Muscle of back (tissue), 11 donors: ENCODE measurements around the gene SPDYC. TPM values are rescaled to one million over a fixed set of nuclear protein-coding genes. Genes with fewer than 3 reads are reported as not detected.
A peak's percentile ranks its signal among the peaks of the same experiment; 100 is the strongest.
"Not testable (repeated sequence)": the region's sequence is repeated elsewhere in the genome, so short reads cannot be mapped to it uniquely, and the experiment has no call there.

ENCODE experiments used
- DNase-seq, 3 donors: peaks; one replicate each; pipeline versions ENCODE4 v3.0.0 to v3.0.0-alpha.2; 2013
- polyA plus RNA-seq, 10 donors: library from polyadenylated mRNA; unstranded; fragments of 120-200 nt; gene quantifications; one replicate each; pipeline ENCODE4 v1.2.1, GENCODE V29; 2013; ENCODE audit not compliant: insufficient read length in 10 of 10

Gene SPDYC
- polyA plus RNA-seq, 10 donors: 0.17 to 0.20 TPM; not detected in 8

GRCh38 chr11:65166893-65167292, 3.1 kb upstream of the SPDYC start:
- DNase-seq: no peak

- no peak for DNase-seq
These were observed 2.4 kb upstream of the SPDYC start for GRCh38 chr11:65167656-65168055.

GRCh38 chr11:65169164-65169641, 830 bp upstream of the SPDYC start:
- no peak for DNase-seq

GRCh38 chr11:65172600-65172999, 2.6 kb downstream of the SPDYC start:
- DNase-seq: no peak

GRCh38 chr11:65174571-65175010, 4.6 kb downstream of the SPDYC start:
- DNase-seq: not testable (repeated sequence)

- DNase-seq: peak; percentile 48 to 88 (median 80)
These were observed 11.0 kb downstream of the SPDYC start for GRCh38 chr11:65180877-65181568.

GRCh38 chr11:65181569-65182257, 11.7 kb downstream of the SPDYC start, which contains the start of gene CAPN1:
Gene CAPN1 (plus strand): TSS chr11:65181928. CDS start chr11:65182702, 774 bp downstream.
- peak; percentile 70 to 86 (median 81) for DNase-seq

GRCh38 chr11:65182258-65183170, 12.5 kb downstream of the SPDYC start:
- DNase-seq: peak in 2 of 3 donors; percentile 16 to 61

GRCh38 chr11:65183201-65183891, 13.3 kb downstream of the SPDYC start:
- DNase-seq: no peak

- no peak for DNase-seq
These were observed 14.1 kb downstream of the SPDYC start for GRCh38 chr11:65184146-65184545.

- no peak for DNase-seq
These were observed 15.1 kb downstream of the SPDYC start for GRCh38 chr11:65185171-65185570.

- no peak for DNase-seq
These were observed 15.9 kb downstream of the SPDYC start for GRCh38 chr11:65185869-65186341.

- DNase-seq: no peak
These were observed 16.7 kb downstream of the SPDYC start for GRCh38 chr11:65186701-65187100.

- no peak for DNase-seq
These were observed 17.2 kb downstream of the SPDYC start for GRCh38 chr11:65187146-65187675.

- DNase-seq: no peak
These were observed 18.0 kb downstream of the SPDYC start for GRCh38 chr11:65187971-65188461.

- DNase-seq: no peak
These were observed 18.5 kb downstream of the SPDYC start for GRCh38 chr11:65188486-65188885.

- no peak for DNase-seq
These were observed 19.2 kb downstream of the SPDYC start for GRCh38 chr11:65189191-65189590.

- DNase-seq: no peak
These were observed 24.5 kb downstream of the SPDYC start for GRCh38 chr11:65194564-65194963.

GRCh38 chr11:65204143-65204542, 34.1 kb downstream of the SPDYC start:
- DNase-seq: peak in 1 of 3 donors; percentile 1
